K562 (cell line): Measurements from ENCODE around the gene SLC25A45. TPM values are rescaled to one million over a fixed set of nuclear protein-coding genes. Genes with fewer than 3 reads are reported as not detected.
A peak's percentile ranks its signal among the peaks of the same experiment; 100 is the strongest.

Experiments
- CEBPG ChIP-seq, 3 experiments: fragments of 200-800 bp in 1 of 3; sonication (Bioruptor generic) in 1 of 3; sonication (generic) in 1 of 3; formaldehyde crosslinking in 1 of 3; IDR thresholded peaks in 2 of 3; conservative IDR thresholded peaks in 1 of 3; 2 replicates each; pipeline versions ENCODE4 v1.6.1 to v1.8.0; 2016 to 2022; ENCODE audit warnings: missing compliant biosample characterization in 2 of 3, missing genetic modification characterization in 2 of 3, mild to moderate bottlenecking in 1 of 3, missing genetic modification reagents in 1 of 3
- CHD4 ChIP-seq: fragments of 200-600 bp; sonication (generic); IDR thresholded peaks from 3 replicates; pipeline ENCODE4 v1.6.1; 2012; ENCODE audit warnings: low read depth, mild to moderate bottlenecking, mixed read lengths, low read length, inconsistent platforms; ENCODE audit not compliant: insufficient read depth, insufficient replicate concordance, poor library complexity, severe bottlenecking
- FOXO4 ChIP-seq: fragments of 450-650 bp; formaldehyde crosslinking; IDR thresholded peaks from 2 replicates; pipeline ENCODE4 v1.4.0; 2020; ENCODE audit warnings: mild to moderate bottlenecking, moderate library complexity
- HMG20A ChIP-seq: fragments of 450-650 bp; formaldehyde crosslinking; conservative IDR thresholded peaks from 2 replicates; pipeline ENCODE4 v1.4.0; 2020; ENCODE audit warnings: mild to moderate bottlenecking, mixed read lengths
- IFI16 ChIP-seq: fragments of 250-450 bp; sonication (Bioruptor Pico); IDR thresholded peaks from 2 replicates; pipeline ENCODE4 v2.1.2; 2022; ENCODE audit warnings: mild to moderate bottlenecking, inconsistent platforms
- KDM2B ChIP-seq: fragments of 250-450 bp; sonication (Bioruptor Pico); IDR thresholded peaks from 2 replicates; pipeline ENCODE4 v1.8.0; 2021; ENCODE audit warnings: mild to moderate bottlenecking, moderate library complexity
- MEF2A ChIP-seq: IDR thresholded peaks from 2 replicates; pipeline ENCODE4 v1.6.1; 2011; ENCODE audit warnings: low read depth, mild to moderate bottlenecking, low read length, moderate library complexity; ENCODE audit not compliant: control insufficient read depth
- NFE2 ChIP-seq: IDR thresholded peaks from 2 replicates; pipeline ENCODE4 v1.6.1; 2014; ENCODE audit warnings: antibody characterized with exemption, low read depth
- POLR2G ChIP-seq: fragments of 200-400 bp; formaldehyde crosslinking; IDR thresholded peaks from 2 replicates; pipeline ENCODE4 v1.6.1; 2017; ENCODE audit warnings: low read depth, mild to moderate bottlenecking, antibody characterized with exemption, low read length, moderate library complexity
- PTTG1 ChIP-seq: fragments of 450-650 bp; IDR thresholded peaks from 2 replicates; pipeline ENCODE4 v1.6.1; 2016; ENCODE audit warnings: low read depth, mild to moderate bottlenecking, missing genetic modification characterization, missing compliant biosample characterization
- RAD51 ChIP-seq: fragments of 450-650 bp; IDR thresholded peaks from 2 replicates; pipeline ENCODE4 v1.7.1; 2016; ENCODE audit warnings: low read depth, mild to moderate bottlenecking, borderline replicate concordance
- RHOXF2B ChIP-seq: fragments of 250-450 bp; sonication (Bioruptor Pico); conservative IDR thresholded peaks from 2 replicates; pipeline ENCODE4 v1.5.1; 2021
- SMAD4 ChIP-seq: fragments of 250-450 bp; sonication (Bioruptor Pico); conservative IDR thresholded peaks from 2 replicates; pipeline ENCODE4 v1.8.0; 2021; ENCODE audit warnings: inconsistent platforms, mild to moderate bottlenecking, moderate library complexity
- SNIP1 ChIP-seq: fragments of 450-650 bp; IDR thresholded peaks from 2 replicates; pipeline ENCODE4 v1.7.1; 2017; ENCODE audit warnings: low read depth, mild to moderate bottlenecking
- TAF1 ChIP-seq: IDR thresholded peaks from 2 replicates; pipeline ENCODE4 v1.6.1; 2011; ENCODE audit warnings: mild to moderate bottlenecking, low read length, moderate library complexity; ENCODE audit not compliant: insufficient read depth, control insufficient read depth, severe bottlenecking; ENCODE audit errors: extremely low read depth
- TAF7 ChIP-seq: fragments of 450-650 bp; IDR thresholded peaks from 2 replicates; pipeline ENCODE4 v1.6.1; 2016; ENCODE audit warnings: missing genetic modification characterization, missing compliant biosample characterization
- TEAD1 ChIP-seq, 2 experiments: fragments of 450-650 bp in 1 of 2; sonication (generic) in 1 of 2; formaldehyde crosslinking; IDR thresholded peaks; 2 replicates each; pipeline versions ENCODE4 v1.4.0 to v1.8.0; 2020 to 2022; ENCODE audit warnings: mild to moderate bottlenecking in 2 of 2, missing genetic modification reagents in 1 of 2
- TSC22D4 ChIP-seq: fragments of 450-650 bp; IDR thresholded peaks from 2 replicates; pipeline ENCODE4 v1.6.1; 2016; ENCODE audit warnings: missing genetic modification characterization, missing biosample characterization, control low read depth
- ZFP1 ChIP-seq: fragments of 450-650 bp; formaldehyde crosslinking; IDR thresholded peaks from 2 replicates; pipeline ENCODE4 v1.4.0; 2020; ENCODE audit warnings: mild to moderate bottlenecking, mixed read lengths
- ZNF121 ChIP-seq: sonication (generic); formaldehyde crosslinking; conservative IDR thresholded peaks from 2 replicates; pipeline ENCODE4 v1.8.0; 2022; ENCODE audit warnings: missing genetic modification reagents
- ZNF408 ChIP-seq: fragments of 250-450 bp; sonication (Bioruptor Pico); IDR thresholded peaks from 2 replicates; pipeline ENCODE4 v1.4.0; 2020; ENCODE audit warnings: low read depth, mild to moderate bottlenecking, moderate library complexity
- ZNF76 ChIP-seq: fragments of 250-450 bp; sonication (Bioruptor Pico); IDR thresholded peaks from 2 replicates; pipeline ENCODE4 v1.4.0; 2020; ENCODE audit warnings: mild to moderate bottlenecking, moderate library complexity, borderline replicate concordance
- polyA plus RNA-seq, 8 experiments: library from polyadenylated mRNA; depleted of rRNA in 4 of 8; stranded (reverse) in 5 of 8; unstranded in 3 of 8; fragments of >200 nt; fragmentation: Nextera tagmentation in 2 of 8; fragmentation: Illumina TruSeq in 1 of 8; extraction: Ambion mirVana in 2 of 8; extraction: Trizol in 1 of 8; gene quantifications; 2 replicates each; pipeline versions ENCODE4 v1.2.1 to v1.2.3, GENCODE V29; 2011 to 2014; ENCODE audit warnings: inconsistent platforms in 1 of 8, missing spikeins in 1 of 8
- total RNA-seq, 7 experiments: library from RNA; depleted of rRNA in 6 of 7; stranded (reverse); fragments of >200 nt in 6 of 7; fragmentation: Illumina TruSeq in 2 of 7; extraction: Trizol in 2 of 7; gene quantifications; 2 replicates each; pipeline versions ENCODE4 v1.2.1 to v1.2.3, GENCODE V29; 2011 to 2021; ENCODE audit warnings: low replicate concordance in 1 of 7
- TF ChIP-seq, protein P1 (sequence below): fragments of 450-650 bp; formaldehyde crosslinking; IDR thresholded peaks from 2 replicates; pipeline ENCODE4 v1.4.0; 2022; ENCODE audit warnings: missing genetic modification characterization
- TF ChIP-seq, protein P2 (sequence below): fragments of 450-650 bp; IDR thresholded peaks from 2 replicates; pipeline ENCODE4 v1.6.1; 2016; ENCODE audit warnings: missing biosample characterization, missing genetic modification characterization

The SLC25A45 gene
- total and polyA plus RNA-seq, 9 of the 15 experiments (the other 6 are each of a cell fraction or from before 2014, with no cell fraction given): 0.15 to 2.3 (median 0.68) TPM

- TF ChIP-seq CEBPG (CRISPR knock-in tag; IDR thresholded peaks at IDR 0.05) (0 out of 2 replicates have a peak, but pooled peaks have one; percentile 32), CEBPG (tag; conservative IDR thresholded peaks at IDR 0.05 in 1 of 2, IDR thresholded peaks at IDR 0.05 in 1 of 2) (no peak), NFE2 (no peak; the same call in 1 of the 2 replicates), ZNF408 (CRISPR knock-in tag) (no peak), TAF7 (tag) (peak; percentile 66), SMAD4 (CRISPR knock-in tag) (peak; percentile 91), RHOXF2B (CRISPR knock-in tag) (no peak), FOXO4 (peak; percentile 67; the same call in 1 of the 2 replicates), HMG20A (no peak), CHD4 (no peak), MEF2A (no peak), PTTG1 (tag) (no peak), TAF1 (peak; percentile 85), RAD51 (peak; percentile 35; the same call in 1 of the 2 replicates), TEAD1 (CRISPR knock-in tag; IDR thresholded peaks at IDR 0.05) (peak; percentile 87 to 91), TSC22D4 (tag) (no peak), POLR2G (no peak), ZFP1 (CRISPR knock-in tag) (peak; percentile 65; the same call in 1 of the 2 replicates), ZNF76 (CRISPR knock-in tag) (0 out of 2 replicates have a peak, but pooled peaks have one; percentile 58), SNIP1 (no peak), ZNF121 (CRISPR knock-in tag) (no peak), IFI16 (0 out of 2 replicates have a peak, but pooled peaks have one; percentile 49), KDM2B (CRISPR knock-in tag) (no peak)
- TF ChIP-seq, protein P1, sequence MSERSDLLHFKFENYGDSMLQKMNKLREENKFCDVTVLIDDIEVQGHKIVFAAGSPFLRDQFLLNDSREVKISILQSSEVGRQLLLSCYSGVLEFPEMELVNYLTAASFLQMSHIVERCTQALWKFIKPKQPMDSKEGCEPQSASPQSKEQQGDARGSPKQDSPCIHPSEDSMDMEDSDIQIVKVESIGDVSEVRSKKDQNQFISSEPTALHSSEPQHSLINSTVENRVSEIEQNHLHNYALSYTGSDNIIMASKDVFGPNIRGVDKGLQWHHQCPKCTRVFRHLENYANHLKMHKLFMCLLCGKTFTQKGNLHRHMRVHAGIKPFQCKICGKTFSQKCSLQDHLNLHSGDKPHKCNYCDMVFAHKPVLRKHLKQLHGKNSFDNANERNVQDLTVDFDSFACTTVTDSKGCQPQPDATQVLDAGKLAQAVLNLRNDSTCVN (CRISPR knock-in tag): 0 out of 2 replicates have a peak, but pooled peaks have one; percentile 69
- TF ChIP-seq, protein P2, sequence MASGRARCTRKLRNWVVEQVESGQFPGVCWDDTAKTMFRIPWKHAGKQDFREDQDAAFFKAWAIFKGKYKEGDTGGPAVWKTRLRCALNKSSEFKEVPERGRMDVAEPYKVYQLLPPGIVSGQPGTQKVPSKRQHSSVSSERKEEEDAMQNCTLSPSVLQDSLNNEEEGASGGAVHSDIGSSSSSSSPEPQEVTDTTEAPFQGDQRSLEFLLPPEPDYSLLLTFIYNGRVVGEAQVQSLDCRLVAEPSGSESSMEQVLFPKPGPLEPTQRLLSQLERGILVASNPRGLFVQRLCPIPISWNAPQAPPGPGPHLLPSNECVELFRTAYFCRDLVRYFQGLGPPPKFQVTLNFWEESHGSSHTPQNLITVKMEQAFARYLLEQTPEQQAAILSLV (tag): no peak
These were observed 39.6 kb upstream of the SLC25A45 start (continued) for GRCh38 chr11:65421794-65422632.
